IPS-20b (cell line): Measurements from ENCODE around the gene USP10.

ENCODE experiments used
- H3K27ac ChIP-seq: one replicate; pipeline ENCODE4 v1.5.1; 2013; ENCODE audit warnings: low read length
- H3K27me3 ChIP-seq: 2 replicates; pipeline ENCODE4 v1.6.1; 2013; ENCODE audit warnings: mild to moderate bottlenecking, low read length, inconsistent platforms; ENCODE audit not compliant: insufficient read depth
- H3K36me3 ChIP-seq: 2 replicates; pipeline ENCODE4 v1.6.1; 2013; ENCODE audit warnings: low read depth, mild to moderate bottlenecking, inconsistent platforms, low read length, moderate library complexity; ENCODE audit not compliant: insufficient read depth
- H3K4me1 ChIP-seq: 2 replicates; pipeline ENCODE4 v1.6.1; 2013; ENCODE audit warnings: mild to moderate bottlenecking, control low read depth, inconsistent platforms, low read length, moderate library complexity; ENCODE audit not compliant: insufficient read depth
- H3K4me3 ChIP-seq: 2 replicates; pipeline ENCODE4 v1.5.1; 2013; ENCODE audit warnings: mild to moderate bottlenecking, low read length, inconsistent platforms
- H3K9ac ChIP-seq: 2 replicates; pipeline ENCODE4 v1.6.1; 2013; ENCODE audit warnings: low read depth, mild to moderate bottlenecking, inconsistent platforms, low read length, moderate library complexity
- H3K9me3 ChIP-seq: 2 replicates; pipeline ENCODE4 v1.6.1; 2013; ENCODE audit warnings: mild to moderate bottlenecking, low read depth, low read length, inconsistent platforms; ENCODE audit not compliant: insufficient read depth

The USP10 gene

GRCh38 chr16:84789431-84789830 lies 89.6 kb downstream of the USP10 start:
- Histone ChIP-seq H3K27ac (no peak overlapping the region), H3K9ac (no peak overlapping the region), H3K4me1 (no peaks in the 10 kb centered on the region), H3K4me3 (no peak overlapping the region), H3K9me3 (no peaks in the 10 kb centered on the region), H3K27me3 (no peaks in the 10 kb centered on the region), H3K36me3 (no peaks in the 10 kb centered on the region)

- Histone ChIP-seq H3K9me3 (no peaks in the 10 kb centered on the region), H3K4me1 (no peaks in the 10 kb centered on the region), H3K4me3 (no peak overlapping the region), H3K36me3 (no peaks in the 10 kb centered on the region), H3K9ac (no peak overlapping the region), H3K27me3 (no peaks in the 10 kb centered on the region), H3K27ac (no peak overlapping the region)
Observed at GRCh38 chr16:84790301-84790700, 90.5 kb downstream of the USP10 start.

- no peaks in the 10 kb centered on the region for H3K4me1 ChIP-seq
- H3K36me3 ChIP-seq, result no peaks in the 10 kb centered on the region
- no peak overlapping the region for H3K27ac ChIP-seq
- no peak overlapping the region for H3K9ac ChIP-seq
- no peaks in the 10 kb centered on the region for H3K9me3 ChIP-seq
- H3K27me3 ChIP-seq, result no peaks in the 10 kb centered on the region
- no peak overlapping the region for H3K4me3 ChIP-seq
Observed at GRCh38 chr16:84791088-84791487, 91.3 kb downstream of the USP10 start.

GRCh38 chr16:84791501-84791900 lies 91.7 kb downstream of the USP10 start:
- Histone ChIP-seq H3K9me3 (no peaks in the 10 kb centered on the region), H3K27me3 (no peaks in the 10 kb centered on the region), H3K4me3 (no peak overlapping the region), H3K4me1 (no peaks in the 10 kb centered on the region), H3K36me3 (no peaks in the 10 kb centered on the region), H3K27ac (no peak overlapping the region), H3K9ac (no peak overlapping the region)

GRCh38 chr16:84794186-84794585 lies 94.4 kb downstream of the USP10 start:
- Histone ChIP-seq H3K4me3 (no peak overlapping the region), H3K27ac (no peak overlapping the region), H3K36me3 (no peaks in the 10 kb centered on the region), H3K4me1 (no peaks in the 10 kb centered on the region), H3K9ac (no peak overlapping the region), H3K9me3 (no peaks in the 10 kb centered on the region), H3K27me3 (no peaks in the 10 kb centered on the region)

- H3K4me1 ChIP-seq, result no peaks in the 10 kb centered on the region
- no peak overlapping the region for H3K9ac ChIP-seq
- no peaks in the 10 kb centered on the region for H3K36me3 ChIP-seq
- no peaks in the 10 kb centered on the region for H3K27me3 ChIP-seq
- no peaks in the 10 kb centered on the region for H3K9me3 ChIP-seq
- no peak overlapping the region for H3K4me3 ChIP-seq
- H3K27ac ChIP-seq, result no peak overlapping the region
Observed at GRCh38 chr16:84794626-84795025, 94.8 kb downstream of the USP10 start.

GRCh38 chr16:84795329-84796053 lies 95.7 kb downstream of the USP10 start:
- no peaks in the 10 kb centered on the region for H3K4me1 ChIP-seq
- no peak overlapping the region for H3K9ac ChIP-seq
- no peaks in the 10 kb centered on the region for H3K36me3 ChIP-seq
- H3K9me3 ChIP-seq, result no peaks in the 10 kb centered on the region
- no peak overlapping the region for H3K27ac ChIP-seq
- no peaks in the 10 kb centered on the region for H3K27me3 ChIP-seq
- no peak overlapping the region for H3K4me3 ChIP-seq

GRCh38 chr16:84800158-84800978 lies 100.6 kb downstream of the USP10 start:
- no peak overlapping the region for H3K27ac ChIP-seq
- no peaks in the 10 kb centered on the region for H3K4me1 ChIP-seq
- H3K9ac ChIP-seq, result no peak overlapping the region
- no peaks in the 10 kb centered on the region for H3K36me3 ChIP-seq
- H3K27me3 ChIP-seq, result no peaks in the 10 kb centered on the region
- H3K9me3 ChIP-seq, result no peaks in the 10 kb centered on the region
- H3K4me3 ChIP-seq, result no peak overlapping the region

- Histone ChIP-seq H3K9me3 (no peaks in the 10 kb centered on the region), H3K36me3 (no peaks in the 10 kb centered on the region), H3K27ac (no peak overlapping the region), H3K27me3 (no peaks in the 10 kb centered on the region), H3K4me1 (no peaks in the 10 kb centered on the region), H3K9ac (no peak overlapping the region), H3K4me3 (no peak overlapping the region)
Observed at GRCh38 chr16:84803146-84803545, 103.3 kb downstream of the USP10 start.

- Histone ChIP-seq H3K9me3 (no peaks in the 10 kb centered on the region), H3K27ac (no peak overlapping the region), H3K27me3 (no peaks in the 10 kb centered on the region), H3K4me1 (no peaks in the 10 kb centered on the region), H3K4me3 (no peak overlapping the region), H3K9ac (no peak overlapping the region), H3K36me3 (no peaks in the 10 kb centered on the region)
Observed at GRCh38 chr16:84804326-84804725, 104.5 kb downstream of the USP10 start.

- Histone ChIP-seq H3K27me3 (0 out of 2 replicates have a peak, but pooled peaks cover under 1% of the 10 kb centered on the region), H3K9ac (no peak overlapping the region), H3K9me3 (no peaks in the 10 kb centered on the region), H3K36me3 (no peaks in the 10 kb centered on the region), H3K4me1 (no peaks in the 10 kb centered on the region), H3K27ac (no peak overlapping the region), H3K4me3 (no peak overlapping the region)
Observed at GRCh38 chr16:84806256-84806889, 106.6 kb downstream of the USP10 start.

- Histone ChIP-seq H3K9ac (no peak overlapping the region), H3K27ac (no peak overlapping the region), H3K4me3 (no peak overlapping the region), H3K36me3 (no peaks in the 10 kb centered on the region), H3K27me3 (peaks cover 3% of the 10 kb centered on the region; the same call in 1 of the 2 replicates), H3K4me1 (no peaks in the 10 kb centered on the region), H3K9me3 (no peaks in the 10 kb centered on the region)
Observed at GRCh38 chr16:84806890-84807258, 107.1 kb downstream of the USP10 start.
